T-helper 1 cell treated with Interleukin-12 subunit alpha and Interleukin-12 subunit beta and Interleukin-4 antibody, amounts not matched to agents 30 ng/mL and 1 ng/mL, for 36 hours (primary cell): ENCODE measurements around the gene ARRDC3. TPM values are rescaled to one million over a fixed set of nuclear protein-coding genes. Genes with fewer than 3 reads are reported as not detected.
"Not testable (repeated sequence)": the region's sequence is repeated elsewhere in the genome, so short reads cannot be mapped to it uniquely, and the experiment has no call there.

ENCODE experiments used
- intact Hi-C: fragments of 100-400 bp; cut with micrococcal nuclease; formaldehyde crosslinking; loops from one replicate; pipeline ENCODE4 v1.15.1; 2024
- total RNA-seq: library from RNA; stranded (reverse); gene quantifications from 2 replicates; pipeline ENCODE4 v1.2.3, GENCODE V29; 2022

Gene ARRDC3
- total RNA-seq, result 16.2 and 20.2 TPM in 2 replicates

DNA sequence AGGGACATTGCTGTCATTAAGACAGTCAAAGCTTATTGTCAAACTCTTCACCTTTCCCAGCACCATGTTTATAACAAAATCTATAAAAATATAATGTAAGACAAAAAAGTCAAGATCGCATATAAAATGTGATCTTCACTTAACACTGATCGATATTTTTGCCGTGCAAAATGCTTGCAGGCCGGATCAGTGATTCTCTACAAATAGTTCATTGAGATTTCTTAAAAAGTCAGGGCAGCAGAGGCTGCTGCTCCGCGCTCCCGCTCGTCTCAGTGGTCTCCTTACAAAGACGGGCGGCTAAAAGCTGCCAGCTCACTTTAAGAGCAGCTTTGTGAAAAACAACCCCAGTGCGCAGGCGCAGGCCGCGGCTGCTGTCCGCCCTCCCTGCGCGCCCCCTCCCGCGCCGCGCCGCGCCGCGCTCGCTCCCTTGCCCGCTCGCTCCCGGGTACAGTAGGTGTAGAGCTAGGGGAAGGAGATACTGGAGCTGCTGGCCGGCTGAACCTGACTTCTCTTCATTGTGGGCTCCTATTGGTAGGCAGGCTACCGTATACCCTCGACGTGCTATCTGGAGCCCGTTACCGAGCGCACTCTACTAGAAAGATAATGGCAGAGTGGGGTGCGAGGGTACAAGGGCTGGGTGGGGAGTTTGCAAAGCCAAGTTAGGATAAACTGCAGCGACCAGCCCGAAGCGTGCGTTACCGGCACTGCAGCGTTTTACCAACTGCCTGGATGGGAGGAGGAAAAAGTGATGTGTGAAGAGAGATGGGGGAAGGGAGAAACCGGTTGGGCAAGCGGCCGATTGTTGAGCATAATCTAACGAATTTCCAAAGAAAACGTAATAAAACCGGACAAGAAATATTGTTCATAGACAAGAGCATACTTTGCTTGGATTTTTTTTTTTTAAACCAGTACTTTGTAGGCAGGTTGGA, at the start of gene ARRDC3:
Gene ARRDC3, minus strand, starts transcription at position 291 of the 929 bp plus-strand sequence. Its CDS starts 225 bp downstream, at position 66.
- intact Hi-C loops, result loop anchor here (1.0 kb wide), 3 partner anchors 103 to 974 kb away; partner anchors contain the start of gene CETN3

DNA sequence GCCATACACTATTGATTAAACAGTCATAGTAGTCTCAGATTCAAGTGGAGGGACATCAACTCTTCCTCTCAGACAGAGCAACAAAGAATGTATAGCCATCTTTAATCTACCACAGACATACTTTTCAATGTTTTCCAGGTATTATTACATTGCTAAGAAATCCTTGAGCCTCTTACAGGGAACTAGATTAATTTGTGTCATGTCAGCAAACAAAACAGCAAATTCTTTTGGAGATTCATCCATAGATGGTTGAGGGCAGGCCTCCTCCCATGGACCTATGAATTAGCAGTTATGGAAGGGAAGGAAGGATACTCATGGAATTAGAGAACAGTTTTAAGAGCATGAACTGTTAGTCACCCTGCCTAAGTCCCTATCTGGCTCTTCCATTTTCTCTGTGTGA, 47.8 kb upstream of the ARRDC3 start:
- intact Hi-C loops, result no loop called here

DNA sequence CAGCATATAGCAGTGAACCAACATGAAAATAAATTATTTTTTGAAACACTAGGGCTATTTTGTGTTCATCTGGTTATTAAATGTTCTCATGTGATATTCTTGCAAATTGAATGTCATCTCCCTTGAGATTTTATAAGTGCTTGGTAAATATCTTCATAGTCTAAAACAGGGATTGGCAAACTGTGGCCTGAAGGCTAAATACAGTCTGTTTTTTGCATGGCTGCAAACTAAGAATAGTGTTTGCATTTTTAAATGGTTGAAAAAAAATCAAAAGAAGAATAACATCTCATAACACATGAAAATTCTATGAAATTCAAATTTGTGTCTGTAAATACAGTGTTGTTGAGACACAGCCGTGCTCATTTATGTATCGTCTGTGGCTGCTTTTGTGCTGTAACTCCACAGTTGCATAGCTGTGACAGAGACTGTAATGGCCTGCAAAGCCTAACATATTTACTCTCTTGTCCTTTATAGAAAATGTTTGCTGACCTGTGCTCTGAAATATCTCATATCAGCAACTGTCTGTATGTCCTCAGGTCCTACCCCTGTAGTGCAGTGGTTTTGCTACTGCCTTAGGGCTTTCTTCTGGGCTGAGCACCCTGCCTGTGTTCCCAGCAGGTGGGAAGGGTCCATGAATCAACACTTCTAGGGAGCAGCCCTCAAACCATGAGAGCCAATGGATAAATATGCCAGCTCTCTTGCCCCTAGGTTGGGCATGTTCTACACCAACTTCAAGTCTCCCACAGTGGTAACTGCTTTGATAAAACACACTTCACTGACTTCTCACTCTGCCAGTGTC, 41.7 kb upstream of the ARRDC3 start:
- intact Hi-C loops, result no loop called here

DNA sequence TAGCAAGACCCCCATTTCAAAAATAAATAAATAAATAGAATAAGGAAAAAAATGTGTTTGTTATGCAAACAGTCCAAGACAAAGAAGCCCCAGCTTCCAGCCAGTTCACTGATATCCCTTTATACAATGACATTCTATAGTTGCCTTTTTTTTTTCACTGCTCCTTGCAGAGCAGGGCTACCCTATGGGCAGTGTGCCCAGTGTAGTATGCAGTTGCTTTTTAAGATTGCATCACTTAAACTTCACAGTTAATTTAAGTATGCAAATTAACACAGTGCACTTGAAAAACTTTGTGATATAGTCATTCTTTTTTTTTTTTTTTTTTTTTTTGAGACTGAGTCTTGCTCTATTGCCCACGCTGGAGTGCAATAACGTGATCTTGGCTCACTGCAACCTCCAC, 40.8 kb upstream of the ARRDC3 start:
- intact Hi-C loops, result no loop called here

DNA sequence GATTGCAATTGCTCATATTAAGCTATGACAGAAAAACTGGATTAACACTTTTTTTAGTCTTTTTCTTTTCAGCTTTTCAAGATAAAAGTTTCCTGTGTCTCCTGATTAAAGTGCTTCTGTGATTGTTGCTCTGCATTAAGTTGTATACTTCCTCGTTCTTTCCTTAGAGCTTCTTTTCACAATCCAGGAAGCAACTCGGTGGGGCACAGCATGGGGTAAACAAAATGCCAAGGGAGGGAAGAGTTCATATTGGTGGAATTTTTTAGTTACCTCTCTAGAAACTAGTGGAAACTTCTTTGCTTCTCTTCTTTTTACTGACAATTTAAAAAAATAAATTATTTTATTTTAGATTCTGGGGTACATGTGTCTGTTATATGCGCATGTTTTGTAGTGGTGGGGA, 37.8 kb upstream of the ARRDC3 start:
- intact Hi-C loops, result no loop called here

- intact Hi-C loops, result loop anchor here (1.0 kb wide), 7 partner anchors 35 to 618 kb away; no protein-coding TSS in a partner anchor
Measured at GRCh38 chr5:91419571-91420537, 36.7 kb upstream of the ARRDC3 start.

- intact Hi-C loops, result loop anchor here (1.0 kb wide), 7 partner anchors 34 to 617 kb away; no protein-coding TSS in a partner anchor
Measured at GRCh38 chr5:91419136-91419535, 36.0 kb upstream of the ARRDC3 start.

DNA sequence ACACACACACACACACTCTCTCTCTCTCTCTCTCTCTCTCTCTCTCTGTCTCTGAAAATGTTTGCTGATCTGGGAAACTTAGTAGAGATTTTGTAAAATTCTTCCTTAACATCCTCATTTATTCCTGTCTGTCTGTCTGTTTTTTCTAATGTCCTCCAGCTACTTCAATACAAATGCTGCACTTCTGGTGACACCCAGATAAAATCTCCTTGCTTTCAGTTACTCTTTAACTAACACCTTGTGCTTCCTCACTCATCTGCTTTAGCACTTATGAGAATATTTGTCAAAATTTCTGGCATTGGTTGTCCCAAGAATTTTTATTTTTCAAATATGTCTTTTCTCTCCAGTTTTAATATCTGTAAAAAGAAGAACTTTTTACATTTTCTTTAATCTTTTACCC, 35.0 kb upstream of the ARRDC3 start:
- intact Hi-C loops, result no loop called here

DNA sequence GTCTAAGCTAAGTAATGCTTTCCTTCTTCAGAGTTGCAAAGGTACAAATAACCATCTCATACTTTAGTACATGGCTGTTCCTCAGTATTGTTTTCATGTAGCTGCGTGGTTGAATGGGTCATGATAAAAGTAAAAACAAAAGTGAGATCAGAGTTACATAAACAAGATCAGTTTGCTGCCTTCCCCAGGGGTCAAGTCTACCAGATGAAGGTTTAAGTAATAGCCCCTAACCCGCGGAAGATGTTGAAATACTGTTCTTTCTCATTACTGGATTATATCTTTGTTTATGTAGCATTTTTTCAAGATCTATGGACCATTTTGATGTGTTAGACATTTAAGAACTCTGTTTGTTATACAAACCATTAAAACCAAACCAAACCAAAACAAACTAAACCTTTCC, 34.1 kb upstream of the ARRDC3 start:
- intact Hi-C loops, result no loop called here

DNA sequence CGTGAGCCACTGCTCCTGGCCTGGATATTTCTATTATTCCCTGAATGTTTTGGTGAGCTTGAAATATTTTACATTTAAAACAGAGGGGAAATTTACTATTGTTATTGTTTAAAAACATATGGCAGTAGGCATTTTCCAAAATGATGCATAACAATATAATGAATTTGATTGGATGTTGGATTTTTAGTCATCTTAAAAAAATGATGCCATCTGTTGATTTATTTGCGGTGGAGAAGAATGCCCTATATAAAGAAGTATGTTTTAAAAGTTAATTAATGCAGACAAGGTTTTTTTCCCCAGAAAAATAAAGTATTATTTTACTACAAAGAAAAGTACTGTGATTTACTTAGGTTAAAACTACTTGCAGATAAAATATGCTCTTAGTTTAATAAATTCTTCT, 33.4 kb upstream of the ARRDC3 start:
- intact Hi-C loops, result no loop called here

DNA sequence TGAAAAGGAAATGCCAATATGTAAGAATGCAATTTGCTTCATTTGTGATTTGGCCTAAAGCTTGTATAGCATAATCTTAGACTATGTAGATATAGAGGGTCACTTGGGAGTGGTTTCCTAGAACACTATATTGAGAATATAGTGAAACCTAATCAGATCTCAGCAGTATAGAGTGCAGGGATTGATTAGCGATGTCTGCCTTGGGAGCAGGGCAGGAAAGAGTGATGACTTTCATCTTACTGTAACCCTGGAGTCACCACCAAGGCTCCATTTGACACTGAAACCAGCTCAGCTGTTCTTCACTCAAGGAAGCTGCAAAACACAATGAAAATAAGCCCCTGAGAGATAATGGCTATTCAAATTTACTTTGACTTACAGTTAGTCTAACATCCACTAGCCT, 26.2 kb upstream of the ARRDC3 start:
- intact Hi-C loops, result no loop called here

- intact Hi-C loops, result no loop called here
Measured at GRCh38 chr5:91408710-91409109, 25.6 kb upstream of the ARRDC3 start.

DNA sequence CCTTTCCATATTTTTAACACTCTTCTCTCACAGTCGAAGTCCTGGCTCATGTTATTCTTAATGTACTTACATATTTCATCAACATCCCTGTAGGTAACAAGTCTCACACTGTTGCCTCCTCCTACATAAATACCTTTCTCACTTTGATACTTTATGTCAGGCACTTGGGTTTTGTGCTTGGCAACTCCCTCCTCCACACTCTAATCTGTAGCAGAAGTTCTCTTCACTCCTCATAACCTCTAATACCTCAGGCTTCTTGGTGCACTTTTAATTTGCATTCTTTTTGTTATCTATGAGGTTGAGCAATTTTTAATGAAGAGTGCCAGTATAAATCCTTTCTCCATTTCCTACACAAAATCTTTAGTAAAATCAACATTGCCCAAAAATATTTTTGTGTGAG, 24.1 kb upstream of the ARRDC3 start:
- intact Hi-C loops, result no loop called here

DNA sequence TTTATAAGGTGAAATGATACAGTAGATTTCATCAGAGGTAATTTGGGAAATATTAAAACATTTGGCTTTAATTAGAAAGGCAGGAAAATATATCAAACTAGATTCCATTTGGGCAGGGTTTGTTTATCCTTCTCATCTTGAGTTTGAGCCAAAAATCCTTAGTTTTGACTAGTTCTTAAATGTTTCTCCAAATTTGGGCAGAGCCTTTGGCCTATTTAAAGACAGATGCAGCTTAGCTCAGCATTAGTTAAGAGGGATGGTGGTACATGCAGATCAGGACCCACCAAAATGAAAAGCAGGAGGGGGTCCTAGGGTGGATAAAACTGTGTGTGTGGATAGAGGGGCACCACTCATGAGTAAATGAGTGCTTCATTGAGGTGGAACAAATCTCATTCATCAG, 20.3 kb upstream of the ARRDC3 start:
- intact Hi-C loops, result no loop called here

GRCh38 chr5:91401175-91401574, 18.1 kb upstream of the ARRDC3 start:
- intact Hi-C loops, result no loop called here

- intact Hi-C loops, result no loop called here
Measured at GRCh38 chr5:91397791-91398190, 14.7 kb upstream of the ARRDC3 start.

DNA sequence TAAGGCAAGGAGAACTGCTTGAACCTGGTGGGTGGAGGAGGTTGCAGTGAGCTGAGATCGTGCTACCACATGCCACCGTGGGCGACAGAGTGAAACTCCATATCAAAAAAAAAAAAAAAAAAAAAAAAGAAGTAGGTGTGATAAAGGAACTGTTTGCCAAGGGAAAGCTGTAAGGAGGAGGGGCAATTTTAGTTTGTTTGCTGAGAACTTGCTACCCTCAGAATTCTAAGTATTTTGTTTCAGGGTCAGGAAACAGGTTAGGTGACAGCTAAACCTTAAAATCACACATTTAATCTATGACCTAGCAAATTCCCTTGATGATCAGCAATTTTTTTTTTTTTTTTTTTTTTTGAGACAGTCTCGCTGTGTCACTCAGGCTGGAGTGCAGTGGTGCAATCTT, 7.2 kb upstream of the ARRDC3 start:
- intact Hi-C loops, result no loop called here

DNA sequence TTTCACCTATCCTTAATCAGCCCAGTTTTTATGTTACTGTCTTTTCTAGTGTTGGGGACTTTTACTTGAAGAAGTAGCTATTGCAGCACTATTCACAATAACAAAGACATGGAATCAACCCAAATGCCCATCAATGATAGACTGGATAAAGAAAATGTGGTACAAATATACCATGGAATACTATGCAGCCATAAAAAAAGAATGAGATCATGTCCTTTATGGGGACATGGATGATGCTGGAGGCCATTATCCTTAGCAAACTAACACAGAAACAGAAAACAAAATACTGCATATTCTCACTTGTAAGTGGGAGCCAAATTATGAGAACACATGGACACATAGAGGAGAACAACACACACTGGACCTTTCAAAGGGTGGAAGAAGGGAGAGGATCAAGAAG, 6.4 kb upstream of the ARRDC3 start:
- intact Hi-C loops, result not testable (repeated sequence)

DNA sequence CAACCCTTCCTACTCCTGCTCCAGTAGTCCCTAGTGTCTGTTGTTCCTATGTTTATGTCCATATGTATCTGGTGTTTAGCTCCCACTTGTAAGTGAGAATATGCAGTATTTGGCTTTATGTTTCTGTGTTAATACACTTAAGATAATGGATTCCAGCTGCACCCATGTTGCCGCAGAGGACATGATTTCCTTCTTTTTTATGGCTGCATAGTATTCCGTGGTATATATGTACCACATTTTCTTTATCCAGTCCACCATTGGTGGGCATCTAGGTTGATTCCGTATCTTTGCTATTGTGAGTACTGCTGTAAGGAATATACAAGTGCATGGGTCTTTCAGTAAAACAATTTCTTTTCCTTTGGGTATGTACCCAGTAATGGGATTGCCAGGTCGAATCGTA, 5.2 kb upstream of the ARRDC3 start:
- intact Hi-C loops, result no loop called here

- intact Hi-C loops, result no loop called here
Measured at GRCh38 chr5:91386120-91386519, 3.0 kb upstream of the ARRDC3 start.

GRCh38 chr5:91385596-91385995, 2.5 kb upstream of the ARRDC3 start:
- intact Hi-C loops, result loop anchor here (1.0 kb wide), 7 partner anchors 34 to 519 kb away; no protein-coding TSS in a partner anchor
